Fibroblast of lung (primary cell): ENCODE results near the gene PACRG. TPM values are rescaled to one million over a fixed set of nuclear protein-coding genes. Genes with fewer than 3 reads are reported as not detected.
"Not testable (repeated sequence)": the region's sequence is repeated elsewhere in the genome, so short reads cannot be mapped to it uniquely, and the experiment has no call there.

Experiments
- DNase-seq, 2 donors: peaks; one replicate each; pipeline versions ENCODE4 v3.0.0 to v3.0.0-alpha.2; 2010; ENCODE audit warnings: low read depth in 2 of 2
- H2AFZ ChIP-seq: 2 replicates; pipeline ENCODE4 v1.5.1; 2012; ENCODE audit warnings: low read length, control low read depth, inconsistent platforms
- H3K27ac ChIP-seq: 2 replicates; pipeline ENCODE4 v1.5.1; 2011; ENCODE audit warnings: low read length, control low read depth; ENCODE audit not compliant: insufficient read depth
- H3K27me3 ChIP-seq: 2 replicates; pipeline ENCODE4 v1.5.1; 2011; ENCODE audit warnings: mild to moderate bottlenecking, low read length; ENCODE audit not compliant: control insufficient read depth, insufficient read depth
- H3K36me3 ChIP-seq: 2 replicates; pipeline ENCODE4 v1.5.1; 2011; ENCODE audit warnings: low read length; ENCODE audit not compliant: control insufficient read depth, insufficient read depth
- H3K4me1 ChIP-seq: 2 replicates; pipeline ENCODE4 v1.5.1; 2011; ENCODE audit warnings: low read length; ENCODE audit not compliant: control insufficient read depth, insufficient read depth; ENCODE audit errors: extremely low read depth
- H3K4me2 ChIP-seq: 2 replicates; pipeline ENCODE4 v1.5.1; 2011; ENCODE audit warnings: low read length, control low read depth; ENCODE audit not compliant: insufficient read depth; ENCODE audit errors: extremely low read depth
- H3K4me3 ChIP-seq, 4 experiments: fragments of 200-600 bp in 1 of 4; sonication (generic) in 1 of 4; replicated peaks in 1 of 4; 2 replicates each; pipeline ENCODE4 v1.5.1; 2011 to 2016; ENCODE audit warnings: low read length in 4 of 4, low read depth in 3 of 4, mild to moderate bottlenecking in 3 of 4, control low read depth in 2 of 4, inconsistent platforms in 1 of 4, mixed read lengths in 1 of 4; ENCODE audit not compliant: insufficient read depth in 1 of 4; ENCODE audit errors: control extremely low read depth in 1 of 4
- H3K79me2 ChIP-seq: 2 replicates; pipeline ENCODE4 v1.5.1; 2012; ENCODE audit warnings: mild to moderate bottlenecking, low read length, inconsistent platforms; ENCODE audit not compliant: control insufficient read depth, insufficient read depth
- H3K9ac ChIP-seq: 2 replicates; pipeline ENCODE4 v1.5.1; 2011; ENCODE audit warnings: mild to moderate bottlenecking, low read length, control low read depth; ENCODE audit not compliant: insufficient read depth
- H3K9me3 ChIP-seq: 2 replicates; pipeline ENCODE4 v1.5.1; 2012; ENCODE audit warnings: low read depth, low read length; ENCODE audit not compliant: control insufficient read depth, insufficient read depth
- H4K20me1 ChIP-seq: 2 replicates; pipeline ENCODE4 v1.5.1; 2011; ENCODE audit warnings: low read length; ENCODE audit not compliant: control insufficient read depth, insufficient read depth; ENCODE audit errors: extremely low read depth
- CTCF ChIP-seq, 2 donors: IDR thresholded peaks in 1 of 2; conservative IDR thresholded peaks in 1 of 2; 1 replicate in 1 of 2; 2 replicates in 1 of 2; pipeline ENCODE4 v1.5.1; 2011 to 2012; ENCODE audit warnings: low read length in 2 of 2, control low read depth in 1 of 2, inconsistent platforms in 1 of 2, low read depth in 1 of 2, mild to moderate bottlenecking in 1 of 2
- EZH2 ChIP-seq: IDR thresholded peaks from 2 replicates; pipeline ENCODE4 v1.5.1; 2012; ENCODE audit warnings: low read length, control low read depth, mild to moderate bottlenecking; ENCODE audit errors: missing control alignments
- polyA plus RNA-seq, 2 donors: library from polyadenylated mRNA; depleted of rRNA in 1 of 2; stranded (reverse) in 1 of 2; unstranded in 1 of 2; fragments of >200 nt; gene quantifications; 2 replicates each; pipeline ENCODE4 v1.2.1, GENCODE V29; 2011 to 2012; ENCODE audit warnings: missing spikeins in 1 of 2
- total RNA-seq: library from RNA; depleted of rRNA; stranded (reverse); fragments of >200 nt; gene quantifications from 2 replicates; pipeline ENCODE4 v1.2.1, GENCODE V29; 2014

Gene PACRG
- total and polyA plus RNA-seq, 2 donors (not counting 1 experiment from before 2014, with no cell fraction given) = 0.30 to 0.66 TPM

GRCh38 chr6:163314791-163315470 is 587.2 kb downstream of the PACRG start:
- DNase-seq = no peak
- no peaks in the 10 kb centered on the region for H3K36me3 ChIP-seq
- TF ChIP-seq CTCF (conservative IDR thresholded peaks at IDR 0.05 in 1 of 2, IDR thresholded peaks at IDR 0.05 in 1 of 2; ENCODE audit: low read depth in 1 of 2, low read length in 2 of 2) = no peak
- no peak for TF ChIP-seq EZH2
- no peaks in the 10 kb centered on the region for H3K27me3 ChIP-seq
- no peak overlapping the region for H3K9ac ChIP-seq
- no peaks in the 10 kb centered on the region for H3K9me3 ChIP-seq
- no peak overlapping the region for H2AFZ ChIP-seq
- H4K20me1 ChIP-seq = no peaks in the 10 kb centered on the region
- H3K27ac ChIP-seq = no peak overlapping the region
- no peaks in the 10 kb centered on the region for H3K4me1 ChIP-seq
- no peaks in the 10 kb centered on the region for H3K79me2 ChIP-seq
- H3K4me2 ChIP-seq = no peak overlapping the region
- H3K4me3 ChIP-seq = no peak overlapping the region

- H3K9ac ChIP-seq, H3K4me3 ChIP-seq, H4K20me1 ChIP-seq, H3K36me3 ChIP-seq, H3K27ac ChIP-seq, H3K4me2 ChIP-seq, H3K79me2 ChIP-seq, H2AFZ ChIP-seq, H3K4me1 ChIP-seq, H3K27me3 ChIP-seq, H3K9me3 ChIP-seq, DNase-seq: not testable (repeated sequence)
These were observed 589.2 kb downstream of the PACRG start for GRCh38 chr6:163316866-163317495.

GRCh38 chr6:163318071-163318786 is 590.5 kb downstream of the PACRG start:
- no peak overlapping the region for H2AFZ ChIP-seq
- TF ChIP-seq CTCF (conservative IDR thresholded peaks at IDR 0.05 in 1 of 2, IDR thresholded peaks at IDR 0.05 in 1 of 2; ENCODE audit: low read depth in 1 of 2, low read length in 2 of 2) (no peak), EZH2 (no peak)
- H4K20me1 ChIP-seq = no peaks in the 10 kb centered on the region
- no peak overlapping the region for H3K9ac ChIP-seq
- H3K27ac ChIP-seq = no peak overlapping the region
- no peaks in the 10 kb centered on the region for H3K9me3 ChIP-seq
- no peaks in the 10 kb centered on the region for H3K27me3 ChIP-seq
- H3K4me2 ChIP-seq = no peak overlapping the region
- H3K4me3 ChIP-seq = no peak overlapping the region
- H3K79me2 ChIP-seq = no peaks in the 10 kb centered on the region
- DNase-seq = no peak
- no peaks in the 10 kb centered on the region for H3K4me1 ChIP-seq
- no peaks in the 10 kb centered on the region for H3K36me3 ChIP-seq
